ENCODE data around the gene INHBA.

INHBA gene

GRCh38 chr7:41701068-41701941 lies 1.6 kb downstream of the INHBA start:
- Histone ChIP-seq H3K27me3 (replicated peaks) (no peaks in the 10 kb centered on the region), H3K27ac (peak overlapping the region; percentile 92), H3K36me3 (replicated peaks) (peaks cover 2% of the 10 kb centered on the region), H3K4me3 (ENCODE audit: low read depth, low read length) (peak overlapping the region; percentile 82)
- in situ Hi-C loops (cut with HindIII; ENCODE audit: low pct_ligation_motif_present, low sequenced_read_pairs) = loop anchor here (25.0 kb wide), 1 partner anchor 211 kb away; no protein-coding TSS in a partner anchor
- TF ChIP-seq CTCF (IDR thresholded peaks at IDR 0.05; ENCODE audit: low read depth, low read length, missing control alignments) = no peak
- DNase-seq = no peak

- H3K27ac ChIP-seq = peak overlapping the region; percentile 92
- DNase-seq = no peak
Observed at GRCh38 chr7:41700044-41700471, 2.8 kb downstream of the INHBA start.

GRCh38 chr7:41699516-41699915 lies 3.4 kb downstream of the INHBA start:
- no peak for DNase-seq
- H3K27me3 ChIP-seq (replicated peaks) = no peaks in the 10 kb centered on the region
- peak overlapping the region; percentile 82 for H3K4me3 ChIP-seq (ENCODE audit: low read depth, low read length)
- in situ Hi-C loops (cut with HindIII; ENCODE audit: low pct_ligation_motif_present, low sequenced_read_pairs) = no loop called here
- H3K36me3 ChIP-seq (replicated peaks) = peaks cover 9% of the 10 kb centered on the region
- TF ChIP-seq CTCF (IDR thresholded peaks at IDR 0.05; ENCODE audit: low read depth, low read length, missing control alignments) = no peak
- H3K27ac ChIP-seq = peak overlapping the region; percentile 92

More at GRCh38 chr7:41700044-41700471, 2.8 kb downstream of the INHBA start:
- in situ Hi-C loops (cut with HindIII; ENCODE audit: low pct_ligation_motif_present, low sequenced_read_pairs) = loop anchor here (25.0 kb wide), 1 partner anchor 212 kb away; no protein-coding TSS in a partner anchor
- no peaks in the 10 kb centered on the region for H3K27me3 ChIP-seq (replicated peaks)
- no peak for TF ChIP-seq CTCF (IDR thresholded peaks at IDR 0.05; ENCODE audit: low read depth, low read length, missing control alignments)
- H3K4me3 ChIP-seq (ENCODE audit: low read depth, low read length) = peak overlapping the region; percentile 82
- peaks cover 4% of the 10 kb centered on the region for H3K36me3 ChIP-seq (replicated peaks)

GRCh38 chr7:41698726-41699125 lies 4.2 kb downstream of the INHBA start:
- peak overlapping the region; percentile 82 for H3K4me3 ChIP-seq (ENCODE audit: low read depth, low read length)

GRCh38 chr7:41698114-41698513 lies 4.8 kb downstream of the INHBA start:
- DNase-seq = no peak
- TF ChIP-seq CTCF (IDR thresholded peaks at IDR 0.05; ENCODE audit: low read depth, low read length, missing control alignments) = no peak
- peaks cover 21% of the 10 kb centered on the region for H3K36me3 ChIP-seq (replicated peaks)
- peak overlapping the region; percentile 82 for H3K4me3 ChIP-seq (ENCODE audit: low read depth, low read length)
- peak overlapping the region; percentile 92 for H3K27ac ChIP-seq
- in situ Hi-C loops (cut with HindIII; ENCODE audit: low pct_ligation_motif_present, low sequenced_read_pairs) = no loop called here
- H3K27me3 ChIP-seq (replicated peaks) = no peaks in the 10 kb centered on the region

More at GRCh38 chr7:41698726-41699125, 4.2 kb downstream of the INHBA start:
- in situ Hi-C loops (cut with HindIII; ENCODE audit: low pct_ligation_motif_present, low sequenced_read_pairs) = no loop called here
- DNase-seq = no peak
- Histone ChIP-seq H3K36me3 (replicated peaks) (peaks cover 17% of the 10 kb centered on the region), H3K27ac (peak overlapping the region; percentile 92), H3K27me3 (replicated peaks) (no peaks in the 10 kb centered on the region)
- TF ChIP-seq CTCF (IDR thresholded peaks at IDR 0.05; ENCODE audit: low read depth, low read length, missing control alignments) = no peak

Measured in brain microvascular endothelial cell (primary cell).